Measurements from ENCODE around the gene RTN4RL1.

The RTN4RL1 gene

DNA sequence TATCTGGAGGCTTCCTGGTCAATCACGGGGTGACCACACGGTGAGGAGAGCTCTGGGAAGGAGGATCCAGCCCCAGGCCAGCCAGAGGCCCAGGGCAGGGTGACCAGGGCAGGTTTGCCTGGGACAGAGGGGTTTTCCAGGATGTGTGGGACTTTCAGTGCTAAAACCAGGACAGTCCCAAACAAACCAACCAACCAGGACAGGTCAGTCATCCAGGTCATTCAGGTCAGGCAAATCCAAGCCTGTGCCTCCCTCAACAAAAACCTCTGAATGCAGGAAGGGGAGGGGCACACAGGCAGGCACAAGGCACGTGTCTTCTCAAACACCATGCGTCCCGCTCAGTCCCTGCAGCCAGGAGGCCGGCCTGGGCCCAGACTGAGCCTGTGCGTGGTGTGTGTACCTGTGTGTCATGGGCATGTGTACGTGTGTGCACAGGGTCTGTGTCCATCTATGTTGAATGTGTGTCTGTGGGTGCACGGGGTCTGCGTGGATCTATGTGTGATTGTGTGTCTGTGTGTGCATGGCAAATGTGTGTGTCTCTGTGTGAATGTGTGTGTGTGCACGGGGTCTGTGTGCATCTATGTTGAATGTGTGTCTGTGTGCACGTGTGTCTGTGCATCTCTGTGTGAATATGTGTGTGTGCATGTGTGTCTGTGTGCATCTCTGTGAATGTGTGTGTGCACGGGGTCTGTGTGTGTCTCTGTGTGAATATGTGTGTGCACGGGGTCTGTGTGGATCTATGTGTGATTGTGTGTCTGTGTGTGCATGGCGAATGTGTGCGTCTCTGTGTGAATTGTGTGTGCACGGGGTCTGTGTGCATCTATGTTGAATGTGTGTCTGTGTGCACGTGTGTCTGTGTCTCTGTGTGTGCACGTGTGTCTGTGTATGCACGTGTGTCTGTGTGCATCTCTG is 78.9 kb downstream of the RTN4RL1 start:
- no peak for DNase-seq

DNA sequence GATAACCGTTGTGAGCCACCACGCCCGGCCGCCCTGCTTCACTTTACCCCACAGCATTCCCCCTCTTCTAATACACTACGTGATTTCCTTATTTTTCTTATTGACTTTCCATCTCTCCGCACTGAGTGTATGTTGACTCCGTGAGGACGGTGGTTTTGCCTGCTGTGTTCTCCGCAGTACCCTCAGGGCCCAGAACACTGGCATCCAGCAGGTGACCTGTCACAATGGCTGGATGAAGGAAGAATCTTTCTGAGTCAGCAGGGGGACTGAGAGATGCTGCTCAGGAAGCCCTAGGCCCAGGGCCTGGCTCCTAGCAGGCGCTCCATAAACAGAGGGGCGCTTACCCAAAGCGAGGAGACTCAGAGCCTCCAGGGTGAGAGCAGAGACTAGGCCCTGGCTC is 79.5 kb downstream of the RTN4RL1 start:
- DNase-seq = no peak

DNA sequence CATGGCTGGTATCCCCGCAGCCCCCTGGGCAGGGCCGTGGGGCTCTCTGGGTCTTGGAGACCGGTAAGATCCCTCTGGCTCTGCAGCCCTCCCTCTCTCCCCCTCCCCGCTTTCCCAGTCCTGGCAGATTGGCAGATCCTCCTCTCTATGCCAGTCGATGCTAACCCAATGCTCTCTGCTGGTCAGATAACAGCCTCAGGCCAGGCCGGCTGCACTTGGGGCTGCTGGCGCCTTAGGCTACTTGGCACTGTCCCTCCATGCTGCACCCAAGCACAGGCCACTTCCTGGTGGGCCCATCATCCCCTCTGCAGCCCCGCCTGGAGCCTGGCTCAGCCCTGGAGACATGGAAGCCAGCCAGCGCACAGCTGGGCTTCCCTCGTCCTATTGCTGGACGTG is 81.7 kb downstream of the RTN4RL1 start:
- DNase-seq = no peak

DNA sequence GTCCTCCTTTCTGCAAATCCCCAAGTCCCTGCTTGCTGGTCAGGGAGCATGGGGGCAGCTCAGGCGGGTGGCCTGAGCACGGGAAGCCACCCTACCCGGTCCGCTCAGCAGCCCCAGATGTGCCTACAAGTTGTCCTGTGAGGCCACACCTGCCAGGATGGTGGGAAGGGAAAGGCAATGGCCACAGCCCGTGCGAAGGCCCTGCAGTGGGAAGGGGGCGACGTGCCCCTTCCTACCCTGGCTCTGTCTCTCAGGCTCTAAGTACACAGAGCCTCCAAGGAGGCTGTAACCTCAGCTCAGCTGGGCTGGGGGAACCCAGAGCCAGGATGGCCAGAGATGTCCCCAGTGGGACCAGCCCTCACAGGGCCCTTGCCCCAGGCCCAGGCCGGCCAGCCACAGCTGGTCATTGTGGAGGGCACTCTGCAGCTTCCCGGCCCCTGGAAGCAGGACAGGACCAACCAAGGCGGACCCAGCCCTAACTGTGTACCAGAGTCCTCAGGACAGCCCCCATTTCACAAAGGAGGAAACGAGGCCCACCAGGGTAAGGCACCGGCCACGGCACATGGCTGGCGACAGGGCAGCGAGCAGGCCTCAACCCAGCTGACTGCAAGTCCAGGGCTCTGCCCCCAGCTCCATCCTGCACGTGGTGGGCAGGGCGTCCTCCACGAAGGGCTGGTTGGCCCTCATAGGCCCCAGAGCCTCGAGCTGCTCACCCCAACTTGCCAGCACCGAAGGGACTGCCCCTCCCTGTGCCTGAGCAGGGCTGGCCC is 82.3 kb downstream of the RTN4RL1 start:
- no peak for DNase-seq

DNA sequence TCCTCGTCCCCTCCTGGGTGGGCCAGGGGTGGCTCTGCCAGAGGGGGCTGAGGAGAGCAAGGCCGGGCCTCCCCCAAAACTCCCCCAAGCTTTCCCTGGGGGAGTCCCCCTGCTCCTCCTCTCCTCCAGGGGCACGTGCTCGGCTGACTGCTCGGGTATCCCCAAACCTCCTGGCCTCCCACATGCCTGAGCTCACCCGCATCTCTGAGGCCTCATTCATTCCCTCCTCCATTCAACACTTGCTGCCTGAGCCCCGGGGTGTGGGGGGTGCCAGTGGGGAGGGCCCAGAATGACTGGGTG is 83.1 kb downstream of the RTN4RL1 start:
- no peak for DNase-seq

DNA sequence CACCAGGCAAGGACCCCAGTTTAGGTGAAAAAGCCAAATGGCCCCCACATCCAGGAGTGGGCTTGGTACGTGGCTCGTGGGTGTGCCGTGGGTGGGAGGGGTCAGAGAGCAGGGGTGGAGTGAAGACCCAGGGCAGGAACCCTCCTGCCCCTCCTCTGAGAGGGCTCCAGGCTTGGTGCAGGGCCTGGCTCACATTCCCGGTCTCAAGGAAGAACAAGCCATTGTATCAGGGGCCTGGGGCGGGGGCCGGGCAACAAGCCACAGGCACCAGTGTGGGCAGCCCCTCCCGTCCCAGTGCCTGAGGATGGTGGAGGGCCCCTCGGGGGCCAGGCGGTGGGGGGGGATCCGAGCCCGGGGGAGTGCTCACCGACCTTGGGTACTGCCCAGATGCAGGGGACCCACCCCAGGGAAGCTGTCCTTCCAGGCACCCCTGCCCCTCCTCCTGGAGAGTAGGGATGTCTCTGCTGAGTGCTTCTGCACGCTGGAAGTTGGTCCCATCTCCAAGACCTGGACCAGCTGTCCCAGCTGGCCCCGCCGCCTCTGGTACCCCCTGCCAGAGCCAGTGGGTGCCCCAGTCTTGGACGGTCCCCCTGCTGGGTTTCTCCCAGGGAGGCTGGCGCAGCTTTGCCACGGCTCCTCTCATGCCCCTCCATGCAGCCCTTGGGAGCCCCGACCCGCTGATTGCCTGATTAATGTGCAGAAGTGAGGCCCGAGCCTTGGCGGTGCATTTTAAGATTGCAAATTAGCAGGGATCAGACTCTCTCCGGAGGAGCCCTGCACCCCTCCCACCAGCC is 83.7 kb downstream of the RTN4RL1 start:
- DNase-seq = no peak

DNA sequence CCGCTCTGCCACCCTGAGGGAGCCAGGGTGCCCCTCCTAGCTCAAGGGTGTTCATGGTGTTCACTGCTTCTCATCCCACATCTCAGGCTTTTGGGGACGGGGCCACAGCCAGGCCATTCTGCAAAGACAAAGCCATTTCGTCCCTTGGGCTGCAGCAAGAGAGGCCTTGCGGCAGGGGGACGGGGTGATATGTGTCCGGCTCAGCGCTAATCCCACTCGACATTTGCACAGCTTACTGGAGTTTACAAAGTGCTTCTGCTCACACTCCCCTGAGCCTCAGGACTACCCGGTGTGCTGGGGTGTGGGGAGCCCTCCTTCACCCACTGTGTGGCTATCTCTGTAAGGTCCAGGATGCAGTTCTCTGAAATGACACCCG is 84.3 kb downstream of the RTN4RL1 start:
- no peak for DNase-seq

DNA sequence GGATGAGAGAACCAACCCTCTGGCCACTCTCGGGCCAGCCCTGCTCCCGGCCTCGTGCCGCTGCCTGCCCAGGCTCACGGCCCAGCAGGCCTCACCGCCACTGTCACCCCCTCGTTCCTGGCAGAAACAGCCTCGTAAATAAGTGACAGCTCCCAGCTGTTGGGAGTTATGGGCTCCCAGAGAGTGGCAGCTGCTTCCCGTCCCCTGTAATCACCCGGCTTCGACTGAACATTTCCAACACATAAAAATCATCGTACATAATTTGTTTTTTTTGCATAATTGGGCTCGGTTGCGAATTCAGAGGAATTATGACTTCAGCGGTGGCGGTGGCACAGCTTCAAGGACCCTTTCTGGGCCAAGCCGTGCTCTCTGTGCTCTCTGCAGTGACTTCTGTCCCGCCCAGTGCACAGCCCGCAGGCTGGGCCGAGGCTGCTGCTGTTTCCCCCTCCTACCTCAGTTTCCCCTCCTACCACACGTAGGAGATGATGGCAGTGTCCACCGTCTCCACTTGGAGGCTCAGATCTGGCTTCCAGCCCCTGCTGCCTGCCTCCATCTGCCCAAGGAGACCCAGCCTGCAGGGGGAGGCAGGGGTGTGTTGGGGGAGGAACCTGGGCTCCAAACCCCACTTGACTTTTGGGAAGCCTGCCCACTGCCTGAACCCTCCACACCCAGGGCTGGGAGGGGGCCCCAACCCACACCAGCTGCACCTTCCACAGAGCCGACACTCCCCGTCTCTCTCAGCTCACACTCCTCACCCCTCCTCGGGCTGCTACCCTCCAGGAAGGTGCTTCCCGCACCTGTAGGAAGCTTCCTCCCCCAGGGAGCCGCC is 84.9 kb downstream of the RTN4RL1 start:
- no peak for DNase-seq

DNA sequence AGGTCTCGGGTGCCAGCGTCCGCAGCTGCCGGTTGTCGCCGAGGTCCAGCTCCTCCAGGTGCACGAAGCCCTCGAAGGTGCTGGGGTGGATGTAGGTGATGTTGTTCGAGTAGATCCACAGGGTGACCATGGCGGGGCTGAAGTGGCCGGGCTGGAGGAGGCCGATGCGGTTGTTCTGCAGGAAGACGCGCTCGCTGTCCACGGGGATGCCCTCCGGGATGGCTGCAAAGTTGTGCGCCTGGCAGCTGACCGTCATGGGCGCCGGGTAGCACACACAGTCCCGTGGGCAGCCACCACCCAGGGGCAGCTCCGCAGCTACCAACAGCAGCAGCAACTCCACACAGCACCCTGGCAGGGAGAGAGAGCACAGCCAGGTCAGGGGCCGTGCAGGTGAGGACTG is 87.7 kb downstream of the RTN4RL1 start:
- no peak for DNase-seq

DNA sequence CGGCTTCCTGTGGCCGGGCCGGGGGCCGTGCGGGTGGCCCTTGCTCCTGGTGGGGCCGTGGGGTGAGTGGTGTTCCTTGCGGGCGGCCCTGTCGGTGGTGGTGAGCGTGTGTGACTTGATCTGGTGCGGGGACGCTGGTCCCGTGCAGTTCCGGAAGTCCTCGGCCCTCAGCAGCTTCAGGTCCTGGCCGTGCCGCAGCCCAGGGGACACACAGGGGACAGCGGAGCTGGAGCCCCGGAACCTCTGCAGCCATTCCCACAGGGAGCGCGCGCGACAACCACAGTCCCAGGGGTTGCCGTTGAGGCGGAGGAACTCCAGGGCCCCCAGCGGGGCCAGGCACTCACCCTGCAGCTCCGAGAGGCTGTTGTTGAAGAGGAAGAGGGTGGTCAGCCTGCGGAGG is 88.4 kb downstream of the RTN4RL1 start:
- no peak for DNase-seq

DNA sequence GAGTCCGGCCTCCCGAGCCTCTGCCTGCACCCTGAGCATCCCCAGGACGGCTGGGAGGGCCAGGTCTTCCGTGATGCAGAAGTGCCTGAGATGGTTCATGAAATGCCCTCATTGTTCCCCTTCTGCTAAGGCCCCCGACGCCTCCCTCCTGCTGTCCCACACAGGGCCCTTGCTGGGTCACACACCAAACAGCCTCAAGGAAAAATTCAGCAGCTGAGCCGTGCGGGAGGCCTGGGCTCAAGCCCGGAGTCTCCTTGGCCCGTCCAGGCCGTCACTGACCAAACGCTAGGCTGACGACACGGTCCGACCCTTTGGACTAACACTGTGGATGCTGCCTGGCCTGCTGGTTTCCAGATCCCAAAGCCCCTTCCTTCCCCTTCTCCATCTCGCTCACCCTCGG is 90.2 kb downstream of the RTN4RL1 start:
- DNase-seq = no peak

DNA sequence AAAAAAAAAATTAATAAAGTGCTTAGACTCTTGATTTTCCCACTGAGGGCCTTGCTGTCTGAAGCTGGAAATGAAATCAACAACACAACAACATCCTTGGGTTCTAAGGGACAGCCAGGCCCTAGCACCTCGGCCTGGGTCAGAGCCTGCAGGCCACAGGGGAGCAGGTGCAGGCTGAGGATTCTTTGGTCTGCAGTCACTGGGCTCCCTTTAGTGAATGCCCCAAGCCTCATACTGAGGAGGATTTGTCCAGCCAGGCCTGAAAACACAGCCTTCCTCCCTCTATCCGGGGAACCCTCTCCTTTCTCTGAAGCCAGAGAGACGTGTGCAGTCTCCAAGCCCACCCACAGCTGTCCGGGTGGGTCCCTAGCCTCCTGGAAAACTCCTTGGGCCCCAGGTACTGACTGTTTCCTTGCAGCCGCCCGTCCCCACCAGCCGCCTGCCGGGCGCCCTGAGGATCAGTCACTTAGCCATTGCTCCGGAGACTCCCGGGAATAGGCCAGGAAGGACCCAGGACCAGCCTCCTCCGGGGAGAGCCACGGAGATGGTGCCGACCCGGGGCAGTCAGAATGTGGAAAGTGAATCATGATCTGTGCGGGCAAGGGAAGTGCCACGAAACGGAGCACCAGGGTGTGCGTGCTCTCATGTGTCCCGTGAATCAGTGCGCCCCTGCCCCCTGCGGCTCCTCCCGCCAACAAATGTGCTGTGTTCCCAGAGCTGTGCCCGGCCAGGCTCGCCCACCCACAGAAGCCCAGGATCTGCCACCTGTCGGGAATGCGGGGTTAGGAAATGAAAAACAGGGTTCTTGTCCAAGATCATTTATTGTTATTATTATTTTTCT is 91.0 kb downstream of the RTN4RL1 start:
- DNase-seq = no peak

DNA sequence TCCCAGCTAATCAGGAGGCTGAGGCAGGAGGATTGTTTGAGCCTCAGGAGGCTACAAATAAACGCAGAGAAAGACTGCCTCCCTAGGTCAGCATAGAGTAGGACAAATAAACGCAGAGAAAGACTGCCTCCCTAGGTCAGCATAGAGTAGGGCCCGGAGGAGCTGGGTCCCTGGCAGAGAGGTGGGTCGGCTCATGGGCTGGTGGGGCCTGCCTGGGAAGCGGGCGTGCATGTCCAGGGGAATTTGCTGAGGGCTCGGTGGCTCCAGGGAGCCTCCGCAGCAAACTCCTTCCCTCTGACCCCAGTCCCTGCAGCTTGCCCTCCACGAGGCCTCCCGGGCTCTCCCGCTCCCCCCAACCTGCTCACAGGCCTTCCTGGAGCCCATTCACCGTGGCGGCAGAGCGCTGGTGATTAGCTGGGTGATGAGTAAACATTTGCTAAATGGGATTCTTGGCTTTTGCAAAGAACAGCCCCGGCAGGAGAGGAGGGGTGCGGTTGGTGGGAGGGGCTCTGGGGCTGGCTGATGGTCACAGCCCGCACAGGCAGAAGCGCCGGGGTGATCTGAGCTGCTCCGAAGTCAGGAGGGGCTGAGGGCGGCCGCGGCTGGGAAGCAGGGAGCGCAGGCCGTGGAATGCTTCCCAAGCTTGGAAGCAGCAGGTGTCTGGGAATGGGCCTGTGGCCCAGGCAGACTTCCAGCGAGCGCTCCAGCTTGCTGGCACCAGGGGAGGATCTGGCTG is 93.1 kb downstream of the RTN4RL1 start:
- DNase-seq = peak; percentile 52

DNA sequence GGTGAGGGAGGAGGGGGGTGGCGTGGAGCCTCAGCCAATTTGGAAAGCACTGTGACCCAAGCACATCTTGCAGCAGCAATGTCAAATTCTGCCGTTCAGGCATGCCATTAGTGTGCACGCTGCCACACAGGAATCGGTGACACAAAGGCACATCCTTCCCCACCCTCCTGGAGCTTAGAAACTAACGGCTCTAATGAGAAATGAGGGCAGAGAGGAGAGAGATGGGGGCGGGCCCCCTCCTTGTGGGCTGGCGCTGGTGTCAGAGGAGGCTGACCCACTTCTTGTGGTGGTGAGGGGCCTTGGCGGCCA is 94.8 kb downstream of the RTN4RL1 start:
- DNase-seq = no peak

DNA sequence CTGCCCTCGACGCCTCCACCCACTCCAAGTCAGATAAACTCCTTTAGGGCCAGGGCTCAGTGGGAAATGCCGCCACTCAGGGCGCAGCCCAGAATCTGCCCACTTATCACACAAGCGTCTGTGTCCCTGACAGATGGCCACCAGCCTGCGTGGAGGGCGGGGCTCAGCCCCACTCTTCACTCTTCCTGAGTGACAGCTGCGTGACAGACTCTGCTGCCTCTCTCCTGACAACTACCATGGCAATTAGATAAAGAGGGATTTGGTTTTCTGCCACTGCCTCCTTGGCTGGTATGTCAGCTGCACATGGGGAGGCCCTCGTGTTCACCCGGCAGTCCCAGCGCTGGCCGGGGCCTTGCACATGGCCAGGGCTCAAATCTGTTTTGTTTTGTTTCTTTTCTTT is 96.2 kb downstream of the RTN4RL1 start:
- DNase-seq = no peak

DNA sequence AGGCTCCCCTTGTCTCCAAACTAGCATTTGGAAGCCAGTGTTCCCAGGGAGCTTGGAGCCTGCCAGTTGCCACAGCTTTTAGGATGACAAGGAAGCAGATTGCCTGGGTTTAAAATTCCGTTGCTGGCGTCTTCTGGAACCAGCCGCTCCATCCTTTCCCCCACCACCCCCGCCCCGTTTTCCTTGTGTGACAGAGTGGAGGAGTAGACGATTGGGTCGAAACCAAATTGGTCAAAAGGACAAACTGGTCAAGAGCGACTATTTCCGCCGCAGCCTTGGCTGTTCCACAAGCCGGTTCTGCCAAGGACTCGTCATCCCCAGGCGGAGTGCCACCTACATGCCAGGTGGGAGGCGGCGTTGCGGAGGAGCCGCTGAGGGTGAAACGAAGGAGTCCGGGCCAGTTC is 104.2 kb downstream of the RTN4RL1 start:
- DNase-seq = no peak

DNA sequence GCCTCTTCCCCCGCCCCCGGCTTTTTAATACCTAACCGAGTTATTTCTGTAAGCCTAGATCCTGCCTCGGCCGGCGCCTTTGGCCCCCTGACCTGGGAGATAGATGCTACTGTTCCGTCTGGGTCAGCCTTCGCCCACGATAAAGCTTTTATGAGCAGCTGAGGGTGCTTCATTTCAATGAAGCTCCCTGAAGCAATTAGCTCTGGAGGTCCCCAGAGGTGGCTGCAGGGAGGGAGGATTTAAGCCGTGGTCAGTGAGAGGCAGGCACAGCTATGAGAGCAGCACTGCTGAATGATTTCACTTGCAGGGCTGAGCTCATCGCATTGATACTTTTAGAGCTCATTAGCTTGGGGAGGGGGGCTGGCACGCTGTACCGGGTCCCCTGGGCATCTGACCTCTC is 105.9 kb downstream of the RTN4RL1 start:
- DNase-seq = no peak

DNA sequence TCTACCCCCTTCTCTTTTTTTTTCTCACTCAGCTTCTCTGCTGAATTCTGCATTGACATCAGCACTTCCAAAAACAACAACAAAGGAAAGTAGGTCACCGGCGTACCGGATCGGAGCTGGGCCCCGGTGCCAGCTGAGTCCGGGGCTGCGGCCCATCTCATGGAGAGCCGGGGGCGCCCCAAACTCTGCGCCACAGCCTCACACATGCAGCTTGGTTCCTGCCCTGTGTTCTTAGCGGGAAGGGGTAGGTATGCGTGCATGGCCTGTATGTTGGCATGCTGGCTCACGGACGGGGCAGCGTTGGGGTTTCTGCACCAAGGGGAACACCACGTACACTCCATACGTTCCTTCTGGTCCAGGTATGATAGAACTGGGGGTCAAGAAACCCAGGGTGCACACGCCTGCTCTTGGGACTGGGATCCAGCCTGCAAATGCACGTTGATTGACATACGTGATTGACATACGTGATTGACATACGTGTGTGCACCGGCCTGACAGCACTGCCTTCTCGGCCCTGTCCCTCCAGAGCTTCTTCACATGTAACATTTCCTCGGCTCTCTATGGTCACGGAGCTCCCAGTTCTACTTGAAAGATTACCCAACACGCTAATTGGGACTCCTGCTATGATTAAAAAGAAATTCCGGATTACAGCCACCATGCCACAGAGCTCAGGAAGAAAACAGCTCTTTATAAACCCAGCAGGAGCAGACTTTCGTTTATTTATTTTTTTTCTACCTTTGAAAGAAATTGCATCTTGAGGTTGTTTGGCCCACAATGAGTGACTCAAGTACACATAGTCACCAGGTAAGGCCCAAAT is 106.6 kb downstream of the RTN4RL1 start:
- DNase-seq = no peak

DNA sequence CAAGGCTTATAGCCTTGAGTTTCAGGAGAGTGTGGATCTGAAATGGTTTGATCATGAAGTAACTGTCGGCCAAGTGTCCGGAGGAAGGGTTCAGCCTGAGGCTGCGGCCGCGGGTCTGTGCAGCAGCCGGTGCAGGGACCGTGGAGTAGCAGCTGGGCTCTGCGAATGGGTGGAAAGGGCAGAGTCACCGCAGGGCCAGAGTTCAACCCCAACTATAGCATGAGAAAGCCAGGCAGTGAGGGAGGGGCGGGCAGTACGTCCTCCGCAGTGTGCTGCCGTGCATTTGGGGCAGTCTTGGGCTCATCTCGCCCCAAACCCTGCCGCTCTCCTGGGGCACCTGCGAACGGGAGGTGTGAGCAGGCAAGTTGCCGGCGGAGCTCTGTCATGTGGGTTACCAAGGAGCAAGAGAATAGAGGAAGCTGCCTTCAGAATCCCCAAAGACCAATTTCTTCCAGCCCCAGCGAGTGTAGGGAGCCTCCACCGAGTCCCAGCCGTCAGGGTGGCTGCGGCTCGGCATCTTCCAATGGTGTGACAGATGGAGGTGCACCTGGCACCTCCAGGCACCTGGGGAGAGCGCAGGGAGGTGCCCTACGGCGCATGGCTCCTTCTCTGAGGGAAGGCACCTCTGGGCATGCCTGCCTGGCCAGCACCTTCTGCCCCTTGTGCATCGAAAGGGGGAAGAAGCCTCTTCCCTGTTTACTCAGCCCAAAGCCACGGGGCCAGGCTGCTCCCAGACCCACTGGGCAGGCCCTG is 108.0 kb downstream of the RTN4RL1 start:
- no peak for DNase-seq

DNA sequence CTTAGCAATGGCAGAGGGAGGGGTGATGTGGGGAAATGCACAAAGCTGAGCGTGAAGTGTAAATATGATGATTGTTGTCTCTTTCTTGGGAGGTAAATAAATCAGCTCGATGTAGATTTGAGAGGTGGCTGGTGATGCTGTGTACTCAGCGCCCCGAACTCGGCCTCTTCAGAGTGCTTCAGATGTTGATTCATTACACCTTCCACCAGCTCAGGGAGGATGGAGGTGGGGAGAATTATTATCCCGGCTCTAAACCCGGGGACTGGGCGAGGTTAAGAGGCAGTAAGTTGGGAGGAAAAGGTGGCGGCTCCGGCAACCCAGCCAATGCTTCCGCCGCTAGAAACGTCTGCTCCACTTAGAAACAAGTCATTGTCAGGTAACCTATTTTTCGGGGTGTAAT is 108.8 kb downstream of the RTN4RL1 start:
- DNase-seq = no peak

Measured in NCI-H1436 (cell line).